Right hindlimb (tissue), 1 donor: ENCODE results near the gene ATXN2.
"Not testable (repeated sequence)": the region's sequence is repeated elsewhere in the genome, so short reads cannot be mapped to it uniquely, and the experiment has no call there.

Source experiments
- DNase-seq: peaks from one replicate; pipeline ENCODE4 v3.0.0-alpha.2; 2018

Gene ATXN2

GRCh38 chr12:111503116-111503515 lies 96.0 kb downstream of the ATXN2 start:
- DNase-seq = no peak

GRCh38 chr12:111494676-111495075 lies 104.4 kb downstream of the ATXN2 start:
- DNase-seq = no peak

GRCh38 chr12:111492979-111493378 lies 106.1 kb downstream of the ATXN2 start:
- DNase-seq = not testable (repeated sequence)

DNA sequence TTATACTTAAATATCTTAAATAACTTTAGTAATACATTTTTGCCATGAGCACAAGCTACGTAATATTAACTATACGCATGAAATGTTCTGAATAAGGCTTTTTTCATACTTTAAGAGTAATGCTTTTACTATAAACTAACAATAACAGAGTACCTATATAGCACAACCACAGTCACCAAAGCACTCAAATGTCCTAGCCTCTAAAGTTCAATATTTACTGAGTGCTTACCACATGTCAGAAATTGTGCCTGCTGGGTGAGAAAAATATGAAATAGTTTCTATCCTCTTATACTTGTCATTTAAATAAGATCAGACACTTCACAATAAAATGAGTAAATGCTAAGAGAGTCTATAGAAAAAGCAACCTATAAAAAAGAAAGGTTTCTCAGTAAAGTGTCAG lies 110.3 kb downstream of the ATXN2 start:
- no peak for DNase-seq

DNA sequence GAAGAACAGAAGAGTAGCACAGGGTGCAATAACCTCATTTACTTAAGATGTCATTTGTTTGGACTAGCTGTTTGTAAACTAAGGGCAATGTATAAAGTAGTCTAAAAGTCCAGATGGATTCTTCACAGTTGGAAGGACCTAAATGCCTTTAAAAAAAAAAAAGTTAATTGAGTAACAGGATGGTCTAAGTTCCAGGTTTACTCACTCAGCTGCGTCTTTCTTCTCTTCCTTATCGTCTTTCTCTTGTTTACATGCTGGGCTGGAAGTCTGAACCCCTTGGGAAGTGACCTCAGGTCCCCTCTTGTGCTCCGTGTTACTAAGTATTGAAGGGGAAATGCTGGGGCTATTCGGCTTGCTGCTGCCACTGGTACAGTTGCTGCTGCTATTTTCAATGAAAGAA lies 110.8 kb downstream of the ATXN2 start:
- no peak for DNase-seq

GRCh38 chr12:111482462-111482861 lies 116.7 kb downstream of the ATXN2 start:
- DNase-seq = no peak

- DNase-seq = no peak
These were observed 127.9 kb downstream of the ATXN2 start for GRCh38 chr12:111471236-111471635.

DNA sequence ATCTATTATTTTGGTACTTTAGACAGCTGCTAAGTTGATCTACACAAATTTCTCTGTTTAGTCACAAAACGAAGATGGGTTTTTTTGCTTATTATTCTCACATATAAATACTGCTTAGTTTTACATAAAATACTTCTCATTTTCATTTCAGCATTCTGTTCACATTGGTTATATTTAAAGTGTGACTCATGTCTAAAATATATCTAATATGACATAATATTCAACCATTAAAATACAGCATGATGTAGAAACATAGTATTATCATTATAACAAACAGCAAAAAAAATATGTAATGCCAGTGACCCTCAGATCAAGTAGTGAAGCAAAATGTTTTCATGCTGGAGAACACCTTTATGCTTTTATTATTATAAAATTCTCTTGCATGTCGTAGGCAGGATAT lies 129.7 kb downstream of the ATXN2 start:
- DNase-seq = no peak

- no peak for DNase-seq
These were observed 131.3 kb downstream of the ATXN2 start for GRCh38 chr12:111467857-111468241.

DNA sequence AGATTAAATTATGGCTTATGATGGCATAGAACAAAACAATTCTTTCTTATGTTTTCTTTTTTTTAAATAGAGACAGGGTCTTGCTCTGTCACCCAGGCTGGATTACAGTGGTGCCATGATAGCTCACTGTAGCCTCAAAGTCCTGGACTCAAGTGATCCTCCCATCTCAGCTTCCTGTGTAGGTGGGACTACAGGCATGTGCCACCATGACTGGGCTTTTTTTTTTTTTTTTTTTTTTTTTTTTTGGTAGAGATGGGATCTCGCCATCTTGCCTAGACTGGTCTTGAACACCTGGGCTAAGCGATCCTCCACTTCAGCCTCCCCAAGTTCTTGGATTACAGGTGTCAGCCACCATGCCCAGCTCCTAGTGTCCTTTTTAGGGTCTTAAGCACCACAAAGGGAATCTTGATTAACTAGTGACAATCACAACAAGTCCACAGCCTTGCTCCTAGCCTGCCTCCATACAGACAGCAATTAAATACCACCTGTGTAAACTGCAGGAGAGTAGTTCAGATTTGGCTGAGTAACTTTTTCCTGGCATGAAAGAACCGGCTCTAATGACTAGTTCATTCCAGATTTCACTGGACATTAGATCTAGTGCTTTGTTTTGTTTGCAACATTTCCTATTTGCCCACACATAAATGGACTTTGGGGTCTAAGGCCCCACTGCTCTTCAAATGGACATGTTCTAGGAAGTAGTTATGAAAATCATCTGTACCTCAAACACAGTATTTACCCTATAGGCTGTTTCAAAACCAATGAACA lies 131.8 kb downstream of the ATXN2 start:
- no peak for DNase-seq

- no peak for DNase-seq
These were observed 136.8 kb downstream of the ATXN2 start for GRCh38 chr12:111462210-111462769.

DNA sequence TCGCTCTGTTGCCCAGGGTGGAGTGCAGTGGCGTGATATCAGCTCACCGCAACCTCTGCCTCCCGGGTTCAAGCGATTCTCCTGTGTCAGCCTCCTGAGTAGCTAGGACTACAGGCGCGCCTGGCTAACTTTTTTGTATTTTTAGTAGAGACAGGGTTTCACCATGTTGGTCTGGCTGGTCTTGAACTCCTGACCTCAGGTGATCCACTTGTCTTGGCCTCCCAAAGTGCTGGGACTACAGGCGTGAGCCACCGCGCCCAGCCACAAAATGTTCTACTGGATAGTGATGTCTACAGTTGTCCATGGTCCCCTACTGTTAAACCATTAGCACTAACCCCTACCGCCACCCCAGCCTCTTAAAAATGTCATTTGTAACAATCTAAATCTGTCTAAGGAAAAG lies 139.0 kb downstream of the ATXN2 start:
- not testable (repeated sequence) for DNase-seq

DNA sequence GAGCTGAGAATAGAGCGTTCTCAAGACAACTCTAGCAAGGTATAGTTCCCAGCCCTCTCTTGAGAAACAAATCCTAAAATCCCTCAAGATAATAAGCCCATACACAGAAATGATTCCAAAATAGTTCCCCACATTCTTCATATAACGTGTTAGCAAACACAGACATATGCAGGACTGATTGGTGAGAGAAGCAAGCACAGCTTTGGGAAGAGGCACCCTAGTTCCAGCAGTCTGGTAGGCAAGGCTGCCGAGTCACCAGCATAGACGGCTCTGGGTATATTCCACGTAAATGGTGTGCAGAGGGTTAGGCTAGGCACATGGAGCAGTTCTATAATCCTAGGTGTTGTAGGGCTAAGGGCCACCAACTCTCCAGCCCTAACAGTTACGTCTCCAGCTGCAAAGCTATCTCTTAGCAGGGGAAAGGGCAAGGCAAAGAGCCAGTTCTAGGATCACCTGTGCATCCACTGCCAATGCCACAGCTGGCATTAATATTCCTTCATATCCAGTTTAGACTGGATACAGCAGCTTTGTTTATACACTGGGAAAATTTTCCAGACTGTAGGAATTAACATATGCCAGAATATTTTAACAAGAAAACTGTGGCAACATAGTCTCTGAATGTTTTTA lies 140.5 kb downstream of the ATXN2 start:
- DNase-seq = no peak

DNA sequence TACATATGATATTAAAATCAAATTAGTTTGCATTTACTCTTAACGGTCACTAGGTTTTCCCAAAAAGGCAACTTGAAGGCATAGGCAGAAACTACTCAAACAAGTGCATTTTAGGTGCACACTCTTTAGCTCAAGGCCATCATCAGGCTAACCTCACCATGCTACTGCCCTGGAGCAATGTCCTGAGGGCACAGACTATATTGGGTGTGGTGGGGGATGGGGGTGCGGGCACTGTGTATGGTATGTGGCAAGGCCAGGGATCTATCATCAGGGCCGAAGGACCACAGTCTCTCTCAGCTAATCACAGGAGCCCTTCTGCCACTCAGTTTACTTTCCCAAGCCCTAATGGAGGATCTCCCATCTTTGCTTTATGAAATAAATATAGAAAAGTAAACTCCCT lies 141.5 kb downstream of the ATXN2 start:
- no peak for DNase-seq

- DNase-seq = no peak
These were observed 142.0 kb downstream of the ATXN2 start for GRCh38 chr12:111457071-111457470.

- no peak for DNase-seq
These were observed 143.4 kb downstream of the ATXN2 start for GRCh38 chr12:111455448-111456320.

- DNase-seq = no peak
These were observed 144.2 kb downstream of the ATXN2 start for GRCh38 chr12:111454716-111455447.

- no peak for DNase-seq
These were observed 144.8 kb downstream of the ATXN2 start for GRCh38 chr12:111454311-111454710.

GRCh38 chr12:111453071-111453989 lies 145.8 kb downstream of the ATXN2 start:
- no peak for DNase-seq

GRCh38 chr12:111451649-111452129 lies 147.4 kb downstream of the ATXN2 start:
- DNase-seq = no peak

GRCh38 chr12:111451232-111451631 lies 147.9 kb downstream of the ATXN2 start:
- no peak for DNase-seq
